ENCODE data around the gene RHD.

The RHD gene

GRCh38 chr1:25338188-25338981 is 66.1 kb downstream of the RHD start, which contains the start of gene TMEM50A:
Gene TMEM50A (plus strand): TSS chr1:25338334. CDS start chr1:25340487, 2,153 bp downstream.
- peaks cover 4% of the 10 kb centered on the region for H3K36me3 ChIP-seq (ENCODE audit: insufficient read depth, low read length)
- peak within 1 kb of the TSS; percentile 72 for H3K27ac ChIP-seq
- DNase-seq (ENCODE audit: low read depth, low spot score), result no peak
- TF ChIP-seq EZH2 (IDR thresholded peaks at IDR 0.05) (no peak), POLR2AphosphoS5 (IDR thresholded peaks at IDR 0.05; ENCODE audit: borderline replicate concordance, low read depth, low read length) (peak; percentile 84), FOXP2 (optimal IDR thresholded peaks at IDR 0.05; ENCODE audit: control extremely low read depth, extremely low read length, insufficient read depth) (no peak)
- H3K9ac ChIP-seq (ENCODE audit: insufficient read length), result peak within 1 kb of the TSS; percentile 93
- peak within 1 kb of the TSS; percentile 97 for H3K4me3 ChIP-seq
- no peaks in the 10 kb centered on the region for H3K9me3 ChIP-seq (ENCODE audit: low read depth, low read length)

DNA sequence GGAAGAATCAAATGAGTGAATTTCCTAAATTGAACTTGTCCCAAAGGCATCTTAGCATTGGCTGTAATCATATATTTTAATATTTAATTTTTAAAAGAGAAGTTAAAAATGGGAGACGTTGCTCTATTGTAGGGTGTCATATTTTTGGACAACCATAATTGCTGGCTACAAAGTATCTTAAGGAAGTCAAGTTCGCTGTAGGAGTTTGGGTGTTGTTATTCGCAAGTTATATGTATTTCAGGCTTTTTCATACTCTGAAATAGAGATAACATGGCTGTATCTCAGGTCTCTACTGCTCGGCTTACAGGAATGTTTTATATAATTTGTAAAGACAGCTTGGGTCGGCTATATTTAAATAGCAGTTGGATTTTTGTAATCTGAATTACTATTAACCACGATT is 66.7 kb downstream of the RHD start:
- Histone ChIP-seq H3K4me3 (peak overlapping the region; percentile 97), H3K9ac (ENCODE audit: insufficient read length) (peak overlapping the region; percentile 93), H3K9me3 (ENCODE audit: low read depth, low read length) (no peaks in the 10 kb centered on the region), H3K36me3 (ENCODE audit: insufficient read depth, low read length) (peaks cover 9% of the 10 kb centered on the region), H3K27ac (peak overlapping the region; percentile 72; the same call in 1 of the 2 replicates)
- DNase-seq (ENCODE audit: low read depth, low spot score), result no peak
- TF ChIP-seq EZH2 (IDR thresholded peaks at IDR 0.05), result no peak
- no peak for TF ChIP-seq FOXP2 (optimal IDR thresholded peaks at IDR 0.05; ENCODE audit: control extremely low read depth, extremely low read length, insufficient read depth)
- TF ChIP-seq POLR2AphosphoS5 (IDR thresholded peaks at IDR 0.05; ENCODE audit: borderline replicate concordance, low read depth, low read length), result no peak

DNA sequence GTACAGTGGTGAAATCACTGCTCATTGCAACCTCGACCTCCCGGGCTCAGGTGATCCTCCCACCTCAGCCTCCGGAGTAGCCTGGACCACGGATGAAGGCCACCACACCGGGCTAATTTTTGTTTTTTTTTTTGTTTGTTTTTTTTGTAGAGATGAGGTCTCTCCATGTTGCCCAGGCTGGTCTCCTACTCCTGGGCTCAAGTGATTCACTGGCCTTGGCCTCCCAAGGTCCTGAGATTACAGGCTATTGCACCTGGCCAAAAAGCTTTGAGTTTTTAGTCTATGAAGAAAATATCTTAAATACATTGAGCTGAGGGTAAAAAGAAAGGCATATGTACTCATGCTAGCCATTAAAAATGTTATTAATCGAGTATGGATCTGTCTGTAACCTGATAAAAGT is 69.4 kb downstream of the RHD start:
- TF ChIP-seq POLR2AphosphoS5 (IDR thresholded peaks at IDR 0.05; ENCODE audit: borderline replicate concordance, low read depth, low read length) (no peak), FOXP2 (optimal IDR thresholded peaks at IDR 0.05; ENCODE audit: control extremely low read depth, extremely low read length, insufficient read depth) (no peak), EZH2 (IDR thresholded peaks at IDR 0.05) (no peak)
- no peak overlapping the region for H3K9ac ChIP-seq (ENCODE audit: insufficient read length)
- peaks cover 15% of the 10 kb centered on the region for H3K36me3 ChIP-seq (ENCODE audit: insufficient read depth, low read length)

DNA sequence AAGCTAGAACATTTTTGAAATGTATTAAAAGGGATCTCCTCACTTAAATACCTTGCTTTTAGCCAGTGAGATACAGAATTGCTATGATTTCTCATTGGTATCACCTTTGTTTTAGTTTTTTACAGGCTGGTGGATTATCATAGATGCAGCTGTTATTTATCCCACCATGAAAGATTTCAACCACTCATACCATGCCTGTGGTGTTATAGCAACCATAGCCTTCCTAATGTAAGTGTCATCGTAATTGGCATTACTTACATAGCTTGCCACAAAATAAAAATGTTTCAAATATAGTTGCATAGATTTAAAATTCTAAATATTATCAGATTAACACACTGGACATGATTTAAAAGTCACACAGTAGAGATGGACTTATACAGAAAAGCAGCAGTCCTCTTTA is 70.5 kb downstream of the RHD start:
- H3K36me3 ChIP-seq (ENCODE audit: insufficient read depth, low read length), result peaks cover 15% of the 10 kb centered on the region
- no peak for DNase-seq (ENCODE audit: low read depth, low spot score)
- no peak overlapping the region for H3K27ac ChIP-seq
- TF ChIP-seq FOXP2 (optimal IDR thresholded peaks at IDR 0.05; ENCODE audit: control extremely low read depth, extremely low read length, insufficient read depth) (no peak), EZH2 (IDR thresholded peaks at IDR 0.05) (no peak), POLR2AphosphoS5 (IDR thresholded peaks at IDR 0.05; ENCODE audit: borderline replicate concordance, low read depth, low read length) (no peak)
- no peaks in the 10 kb centered on the region for H3K9me3 ChIP-seq (ENCODE audit: low read depth, low read length)
- H3K9ac ChIP-seq (ENCODE audit: insufficient read length), result no peak overlapping the region
- no peak overlapping the region for H3K4me3 ChIP-seq

More for the DNA sequence above, 69.4 kb downstream of the RHD start:
- Histone ChIP-seq H3K4me3 (no peak overlapping the region), H3K27ac (no peak overlapping the region), H3K9me3 (ENCODE audit: low read depth, low read length) (no peaks in the 10 kb centered on the region)
- DNase-seq (ENCODE audit: low read depth, low spot score), result no peak

GRCh38 chr1:25343872-25344271 is 71.6 kb downstream of the RHD start:
- Histone ChIP-seq H3K36me3 (ENCODE audit: insufficient read depth, low read length) (peaks cover 19% of the 10 kb centered on the region), H3K27ac (no peak overlapping the region), H3K9ac (ENCODE audit: insufficient read length) (no peak overlapping the region), H3K9me3 (ENCODE audit: low read depth, low read length) (no peaks in the 10 kb centered on the region), H3K4me3 (no peak overlapping the region)
- no peak for DNase-seq (ENCODE audit: low read depth, low spot score)
- no peak for TF ChIP-seq FOXP2 (optimal IDR thresholded peaks at IDR 0.05; ENCODE audit: control extremely low read depth, extremely low read length, insufficient read depth)
- TF ChIP-seq EZH2 (IDR thresholded peaks at IDR 0.05), result no peak
- TF ChIP-seq POLR2AphosphoS5 (IDR thresholded peaks at IDR 0.05; ENCODE audit: borderline replicate concordance, low read depth, low read length), result no peak

- peaks cover 36% of the 10 kb centered on the region for H3K36me3 ChIP-seq (ENCODE audit: insufficient read depth, low read length)
- no peak for DNase-seq (ENCODE audit: low read depth, low spot score)
- no peak overlapping the region for H3K4me3 ChIP-seq
- H3K9ac ChIP-seq (ENCODE audit: insufficient read length), result peak overlapping the region; percentile 18
- TF ChIP-seq FOXP2 (optimal IDR thresholded peaks at IDR 0.05; ENCODE audit: control extremely low read depth, extremely low read length, insufficient read depth) (no peak), EZH2 (IDR thresholded peaks at IDR 0.05) (no peak), POLR2AphosphoS5 (IDR thresholded peaks at IDR 0.05; ENCODE audit: borderline replicate concordance, low read depth, low read length) (no peak)
- no peaks in the 10 kb centered on the region for H3K9me3 ChIP-seq (ENCODE audit: low read depth, low read length)
- H3K27ac ChIP-seq, result 0 out of 2 replicates have a peak overlapping the region, but pooled peaks have one; percentile 16
Measured at GRCh38 chr1:25347556-25347955, 75.2 kb downstream of the RHD start.

DNA sequence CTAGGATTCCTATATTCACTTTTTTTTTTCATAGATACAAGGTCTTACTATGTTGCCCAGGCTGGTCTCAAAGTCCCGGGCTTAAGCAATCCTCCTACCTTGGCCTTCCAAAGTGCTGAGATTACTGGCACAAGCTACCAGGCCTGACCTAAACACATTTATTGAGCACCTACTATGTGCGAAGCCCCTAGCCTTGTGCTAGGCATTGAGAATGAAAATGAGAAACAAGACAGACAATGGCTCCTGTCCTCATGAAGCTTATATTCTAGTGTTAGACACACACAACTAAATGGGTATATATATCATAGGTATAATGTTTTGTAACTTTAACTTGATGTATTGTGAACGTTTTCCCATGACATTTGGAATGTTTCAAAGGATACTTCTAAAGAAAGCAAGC is 77.3 kb downstream of the RHD start:
- TF ChIP-seq FOXP2 (optimal IDR thresholded peaks at IDR 0.05; ENCODE audit: control extremely low read depth, extremely low read length, insufficient read depth) (no peak), POLR2AphosphoS5 (IDR thresholded peaks at IDR 0.05; ENCODE audit: borderline replicate concordance, low read depth, low read length) (no peak), EZH2 (IDR thresholded peaks at IDR 0.05) (no peak)
- Histone ChIP-seq H3K9ac (ENCODE audit: insufficient read length) (no peak overlapping the region), H3K36me3 (ENCODE audit: insufficient read depth, low read length) (peaks cover 34% of the 10 kb centered on the region), H3K4me3 (no peak overlapping the region), H3K27ac (no peak overlapping the region), H3K9me3 (ENCODE audit: low read depth, low read length) (no peaks in the 10 kb centered on the region)
- DNase-seq (ENCODE audit: low read depth, low spot score), result no peak

DNA sequence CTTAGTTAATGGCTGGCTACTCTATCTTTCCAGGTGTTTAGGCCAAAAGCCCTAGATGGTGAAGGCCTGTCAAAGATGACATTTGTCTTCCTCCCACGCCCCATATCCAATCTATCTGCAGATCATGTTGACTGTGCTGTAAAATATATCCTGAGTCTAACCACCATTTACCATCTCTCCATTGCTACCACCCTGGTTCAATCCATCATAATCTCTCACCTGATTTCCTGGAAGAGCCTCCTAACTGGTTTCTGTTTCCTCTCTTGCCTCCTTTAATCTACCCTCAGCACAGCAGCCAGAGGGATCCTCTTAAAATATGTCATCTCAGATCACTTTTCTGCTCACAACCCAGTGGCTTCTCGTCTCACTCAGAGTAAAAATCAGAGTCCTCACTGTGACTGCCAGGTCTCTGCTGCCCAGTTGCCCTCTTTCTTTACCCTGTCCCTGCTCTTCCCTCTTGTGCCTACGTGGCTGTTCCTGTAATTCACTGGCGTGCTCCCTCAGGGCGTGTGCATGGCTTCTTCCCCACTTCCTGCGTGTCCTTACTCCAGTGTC is 83.6 kb downstream of the RHD start:
- Histone ChIP-seq H3K4me3 (no peak overlapping the region), H3K9ac (ENCODE audit: insufficient read length) (no peak overlapping the region), H3K36me3 (ENCODE audit: insufficient read depth, low read length) (peaks cover 36% of the 10 kb centered on the region), H3K27ac (peak overlapping the region; percentile 4; the same call in 1 of the 2 replicates), H3K9me3 (ENCODE audit: low read depth, low read length) (no peaks in the 10 kb centered on the region)
- DNase-seq (ENCODE audit: low read depth, low spot score), result no peak
- no peak for TF ChIP-seq POLR2AphosphoS5 (IDR thresholded peaks at IDR 0.05; ENCODE audit: borderline replicate concordance, low read depth, low read length)

Measured in SK-N-MC (cell line).